NK-92 (cell line): ENCODE measurements around the gene TEX11.
"Not testable (repeated sequence)": the region's sequence is repeated elsewhere in the genome, so short reads cannot be mapped to it uniquely, and the experiment has no call there.

ENCODE experiments used
- DNase-seq: peaks from one replicate; lab custom pipeline; 2025; ENCODE audit not compliant: unreplicated experiment; lab: John Stamatoyannopoulos, UW

Gene TEX11

DNA sequence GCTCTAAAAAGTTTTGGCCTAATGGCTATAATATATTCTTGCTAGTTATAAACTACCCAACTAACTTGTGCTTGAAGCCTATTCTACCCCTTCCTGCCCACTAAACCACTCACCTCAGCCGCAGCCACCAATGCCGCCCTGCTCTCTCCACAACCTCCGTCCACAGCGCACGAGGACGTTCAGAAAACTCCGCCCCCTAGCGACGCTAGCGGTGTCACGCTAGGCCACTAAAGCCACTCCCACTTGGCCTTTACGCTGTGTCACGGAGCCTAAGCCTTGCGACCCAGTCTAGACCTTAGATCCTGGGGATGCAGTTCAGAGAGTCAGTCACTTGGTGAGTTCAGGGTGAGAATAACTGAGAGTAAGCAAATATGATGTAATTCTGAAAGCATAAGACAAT is at the start of gene TEX11:
Gene TEX11, minus strand, starts transcription at position 171 of the 400 bp plus-strand sequence. CDS start 922 bp downstream, outside the sequence.
- no peak for DNase-seq

DNA sequence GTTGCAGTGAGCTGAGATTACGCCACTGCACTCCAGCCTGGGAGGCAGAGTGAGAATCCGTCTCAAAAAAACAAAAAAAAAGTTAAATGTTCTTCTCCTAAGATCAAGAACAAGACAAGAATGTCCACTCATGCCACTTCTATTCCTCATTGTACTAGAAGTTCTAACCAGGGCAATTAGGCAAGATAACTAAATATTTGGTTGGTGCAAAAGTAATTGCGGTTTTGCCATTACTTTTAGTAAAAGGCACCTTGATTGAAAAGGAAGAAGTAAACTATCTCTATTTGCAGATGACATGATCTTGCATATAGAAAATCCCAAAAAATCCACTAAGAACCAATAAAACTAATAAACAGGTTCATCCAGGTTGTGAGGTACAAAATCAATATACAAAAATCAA is 46.4 kb upstream of the TEX11 start:
- no peak for DNase-seq

DNA sequence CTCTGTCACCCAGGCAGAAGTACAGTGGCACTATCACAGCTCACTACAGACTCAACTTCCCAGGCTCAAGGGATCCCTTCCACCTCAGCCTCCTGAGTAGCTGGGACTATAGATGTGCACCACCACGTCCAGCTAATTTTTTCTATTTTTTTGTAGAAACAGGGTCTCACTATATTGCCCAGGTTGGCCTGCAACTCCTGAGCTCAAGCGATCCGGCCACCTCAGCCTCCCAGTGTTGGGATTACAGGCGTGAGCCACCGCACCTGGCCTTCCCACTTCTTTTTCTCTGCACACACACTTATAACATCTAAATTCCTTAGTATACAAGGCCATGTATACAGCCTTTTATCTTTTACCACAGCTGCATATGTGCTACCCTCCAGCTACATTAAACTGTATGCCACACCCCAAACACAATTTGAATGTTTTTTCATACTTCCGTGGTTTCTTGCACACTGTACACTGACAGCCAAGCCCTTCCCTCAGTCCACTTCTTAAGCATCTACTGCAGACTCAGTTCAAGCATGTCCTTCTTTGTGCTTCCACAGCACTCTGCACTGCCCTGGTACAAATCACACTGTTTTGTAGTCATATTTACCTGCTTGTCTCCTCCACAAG is 15.9 kb upstream of the TEX11 start:
- DNase-seq, result no peak

DNA sequence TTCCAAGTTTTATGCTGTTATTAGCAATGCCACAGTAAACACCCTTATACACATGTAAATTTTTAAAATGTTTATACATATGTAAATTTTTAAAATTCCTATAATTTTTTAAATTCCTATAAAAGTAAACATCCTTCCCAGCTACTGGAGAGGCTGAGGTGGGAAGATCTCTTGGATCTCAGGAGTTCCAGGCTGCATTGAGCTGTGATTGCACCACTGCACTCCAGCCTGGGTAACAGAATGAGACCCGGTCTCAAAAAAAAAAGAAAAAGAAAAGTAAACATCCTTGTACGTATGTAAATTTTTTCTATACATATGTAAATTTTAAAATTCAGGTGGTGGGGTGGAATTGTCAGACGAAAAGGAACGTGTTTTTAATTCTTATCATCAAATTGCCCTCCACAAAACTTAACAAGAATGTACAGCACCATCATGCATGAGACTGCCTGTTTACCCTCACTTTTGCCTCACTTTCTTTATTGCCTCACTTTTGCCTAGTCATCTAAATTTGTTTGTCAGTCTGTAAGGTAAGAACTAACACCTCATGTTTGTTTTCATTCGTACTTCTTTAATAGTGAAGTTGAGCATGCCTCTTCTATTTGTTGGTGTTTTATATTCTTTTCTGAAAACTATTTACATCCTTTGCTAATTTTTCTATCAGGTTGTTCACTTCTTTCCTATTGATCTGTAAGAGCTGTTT is 14.4 kb upstream of the TEX11 start:
- DNase-seq, result no peak

DNA sequence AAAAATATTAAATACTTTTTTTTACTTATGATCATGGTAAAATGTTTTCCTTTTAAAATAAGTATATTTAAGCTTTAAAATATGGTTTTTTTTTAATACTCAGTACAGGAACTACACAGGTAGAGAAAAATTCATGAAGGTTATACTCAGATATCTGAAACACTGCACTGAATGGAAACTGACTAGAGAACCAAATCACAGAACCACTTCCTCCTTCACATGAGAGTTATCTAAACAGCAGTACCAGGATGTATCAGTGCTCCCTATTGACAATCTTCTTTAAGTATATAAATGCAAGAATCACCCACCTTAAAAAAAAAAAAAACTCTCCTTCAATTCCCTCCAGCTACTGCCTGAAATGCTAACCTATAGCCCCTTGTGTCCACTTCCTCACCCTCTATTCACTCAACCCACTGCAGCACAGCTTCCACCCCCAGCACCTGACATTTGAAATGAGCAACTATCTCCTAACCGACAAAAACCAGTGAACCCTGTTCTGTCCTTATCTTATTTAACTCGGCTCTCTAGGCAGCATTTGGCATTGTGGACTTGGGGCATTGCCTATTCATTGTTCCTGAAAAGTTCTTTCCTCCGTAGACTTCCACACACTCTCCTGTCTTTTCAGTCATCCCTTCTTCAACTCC is 13.3 kb upstream of the TEX11 start:
- DNase-seq, result no peak

DNA sequence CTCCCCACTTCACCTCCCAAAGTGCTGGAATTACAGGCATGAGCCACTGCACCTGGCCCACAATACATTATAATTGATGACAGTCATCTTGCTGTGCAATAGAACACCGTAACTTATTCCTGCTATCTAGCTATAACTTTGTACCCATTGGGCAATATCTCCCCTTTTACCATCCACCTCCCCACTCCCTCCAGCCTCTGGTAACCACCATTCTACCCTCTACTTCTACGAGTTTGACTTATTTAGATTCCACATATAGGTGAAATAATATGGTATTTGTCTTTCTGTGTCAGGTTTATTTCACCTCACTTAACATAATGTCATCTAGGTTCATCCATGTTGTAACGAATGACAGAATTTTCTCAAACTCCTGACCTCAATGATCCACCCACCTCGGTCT is 8.2 kb upstream of the TEX11 start:
- DNase-seq, result no peak

DNA sequence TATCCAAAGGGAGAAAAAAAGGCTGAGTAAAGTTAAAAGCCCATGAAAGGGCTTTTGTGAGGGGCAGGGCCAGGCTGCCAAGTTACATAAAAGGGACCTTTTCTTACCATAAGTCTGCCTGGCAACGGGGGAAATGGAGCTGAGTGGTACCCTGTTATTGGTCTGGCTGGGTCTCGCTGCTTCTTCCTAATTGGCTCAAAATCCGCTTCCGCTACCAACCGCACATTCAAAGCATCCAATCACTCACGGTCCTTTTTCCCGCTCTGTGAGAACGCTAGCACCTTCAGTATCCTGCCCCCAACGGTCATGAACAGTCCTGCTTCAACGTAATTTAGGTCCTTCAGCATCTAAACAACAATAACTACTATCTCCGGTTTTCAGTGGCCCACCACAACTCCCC is 611 bp downstream of the TEX11 start:
- no peak for DNase-seq

DNA sequence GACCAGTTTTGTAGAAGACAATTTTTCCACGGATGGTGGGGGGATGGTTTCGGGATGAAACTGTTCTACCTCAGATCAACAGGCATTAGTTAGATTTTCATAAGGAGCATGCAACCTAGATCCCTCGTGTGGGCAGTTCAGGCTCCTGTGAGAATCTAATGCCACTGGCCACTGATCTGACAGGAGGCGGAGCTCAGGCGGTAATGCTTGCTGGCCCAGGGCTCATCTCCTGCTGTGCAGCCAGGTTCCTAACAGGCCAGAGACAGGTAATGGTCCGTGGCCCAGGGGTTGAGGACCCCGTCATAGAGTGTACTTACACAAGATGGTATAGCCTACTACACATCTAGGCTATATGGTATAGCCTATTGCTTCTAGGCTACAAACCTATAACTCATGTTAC is 7.0 kb downstream of the TEX11 start:
- DNase-seq, result no peak

DNA sequence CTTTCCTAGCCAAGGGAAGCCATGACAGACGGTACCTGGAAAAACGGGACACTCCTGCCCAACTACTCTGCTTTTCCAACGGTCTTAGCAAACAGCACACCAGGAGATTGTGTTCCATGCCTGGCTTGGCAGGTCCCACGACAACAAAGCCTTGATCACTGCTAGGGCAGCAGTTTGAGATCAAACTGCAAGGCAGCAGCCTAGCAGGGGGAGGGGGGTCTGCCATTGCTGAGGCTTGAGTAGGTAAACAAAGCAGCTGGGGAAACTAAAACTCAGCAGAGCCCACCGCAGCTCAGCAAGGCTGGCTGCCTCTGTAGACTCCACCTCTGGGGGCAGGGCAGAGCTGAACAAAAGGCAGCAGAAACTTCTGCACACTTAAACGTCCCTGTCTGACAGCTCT is 18.1 kb downstream of the TEX11 start:
- DNase-seq, result not testable (repeated sequence)

DNA sequence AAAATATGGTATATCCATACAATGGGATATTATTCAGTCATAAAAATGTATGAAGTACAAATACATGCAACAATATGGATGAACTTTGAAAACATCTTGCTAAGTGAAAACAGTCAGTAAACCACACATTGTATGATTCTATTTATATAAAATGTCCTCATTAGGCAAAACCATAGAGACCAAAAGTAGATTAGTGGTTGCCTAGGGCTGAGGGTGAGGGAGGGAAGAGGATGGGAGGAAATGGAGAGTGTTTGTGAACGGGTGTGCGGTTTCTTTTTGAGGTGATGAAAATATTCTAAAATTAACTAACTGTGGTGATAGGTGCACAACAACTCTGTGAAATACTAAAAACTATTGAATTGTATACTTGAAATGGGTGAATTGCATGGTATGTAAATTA is 29.6 kb downstream of the TEX11 start:
- DNase-seq, result no peak

DNA sequence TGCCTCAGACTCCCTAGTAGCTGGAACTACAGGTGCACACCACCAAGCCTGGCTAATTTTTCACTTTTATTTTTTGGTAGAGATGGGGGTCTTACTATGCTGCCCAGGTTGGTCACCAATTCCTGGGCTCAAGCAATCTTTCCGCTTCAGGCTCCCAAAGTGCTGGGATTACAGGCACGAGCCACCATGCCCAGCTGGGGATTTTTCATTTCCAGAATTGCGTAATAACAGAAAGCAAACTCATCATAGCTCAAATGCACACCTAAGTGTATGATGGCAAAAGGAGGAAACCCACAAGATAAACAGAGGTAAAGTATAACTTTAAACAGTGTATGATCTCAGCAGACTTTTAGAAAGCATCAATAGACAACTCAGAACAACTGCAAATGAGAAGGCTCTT is 56.2 kb downstream of the TEX11 start:
- no peak for DNase-seq

DNA sequence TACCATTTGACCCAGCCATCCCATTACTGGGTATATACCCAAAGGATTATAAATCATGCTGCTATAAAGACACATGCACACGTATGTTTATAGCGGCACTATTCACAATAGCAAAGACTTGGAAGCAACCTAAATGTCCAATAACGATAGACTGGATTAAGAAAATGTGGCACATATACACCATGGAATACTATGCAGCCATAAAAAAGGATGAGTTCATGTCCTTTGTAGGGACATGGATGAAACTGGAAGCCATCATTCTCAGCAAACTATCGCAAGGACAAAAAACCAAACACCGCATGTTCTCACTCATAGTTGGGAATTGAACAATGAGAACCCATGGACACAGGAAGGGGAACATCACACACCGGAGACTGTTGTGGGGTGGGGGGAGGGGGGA is 64.4 kb downstream of the TEX11 start:
- not testable (repeated sequence) for DNase-seq

DNA sequence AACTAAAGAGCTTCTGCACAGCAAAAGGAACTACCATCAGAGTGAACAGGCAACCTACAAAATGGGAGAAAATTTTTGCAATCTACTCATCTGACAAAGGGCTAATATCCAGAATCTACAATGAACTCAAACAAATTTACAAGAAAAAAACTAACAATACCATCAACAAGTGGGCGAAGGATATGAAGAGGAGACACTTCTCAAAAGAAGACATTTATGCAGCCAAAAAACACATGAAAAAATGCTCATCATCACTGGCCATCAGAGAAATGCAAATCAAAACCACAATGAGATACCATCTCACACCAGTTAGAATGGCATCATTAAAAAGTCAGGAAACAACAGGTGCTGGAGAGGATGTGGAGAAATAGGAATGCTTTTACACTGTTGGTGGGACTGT is 64.9 kb downstream of the TEX11 start:
- DNase-seq, result not testable (repeated sequence)

DNA sequence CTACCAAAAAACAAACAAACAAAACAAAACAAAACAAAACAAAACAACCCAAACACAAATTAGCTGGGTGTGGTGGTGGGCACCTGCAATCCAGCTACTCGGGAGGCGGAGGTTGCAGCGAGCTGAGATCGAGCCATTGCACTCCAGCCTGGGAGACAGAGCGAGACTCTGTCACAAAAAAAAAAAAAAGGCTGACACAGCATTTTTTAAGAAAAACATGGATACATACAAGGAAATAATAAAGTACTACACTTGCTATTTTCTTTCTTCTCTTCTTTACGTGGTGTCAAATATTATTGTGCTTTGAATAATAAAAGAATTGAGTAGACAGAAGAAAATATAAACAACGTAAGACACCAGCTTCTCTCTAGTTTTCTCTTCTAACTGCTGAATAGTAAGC is 73.9 kb downstream of the TEX11 start:
- DNase-seq, result no peak

DNA sequence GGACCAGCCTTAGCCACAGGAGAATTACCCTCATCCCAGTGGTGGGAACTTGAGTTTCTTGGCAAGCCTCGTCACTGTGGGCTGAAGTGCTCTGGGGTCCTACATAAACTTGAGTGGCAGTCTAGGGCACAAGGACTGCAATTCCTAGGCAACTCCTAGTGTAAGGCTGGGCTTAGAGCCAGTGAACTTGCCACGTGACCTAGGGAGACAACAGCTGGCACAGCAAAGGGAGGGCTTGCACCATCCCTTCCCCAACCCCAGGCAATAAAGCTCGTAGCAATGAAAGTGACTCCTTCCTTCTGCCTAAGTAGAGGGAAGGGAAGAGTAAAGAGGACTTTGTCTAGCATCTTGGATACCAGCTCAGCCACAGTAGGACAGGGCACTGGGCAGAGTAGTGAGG is 81.8 kb downstream of the TEX11 start:
- DNase-seq, result no peak

DNA sequence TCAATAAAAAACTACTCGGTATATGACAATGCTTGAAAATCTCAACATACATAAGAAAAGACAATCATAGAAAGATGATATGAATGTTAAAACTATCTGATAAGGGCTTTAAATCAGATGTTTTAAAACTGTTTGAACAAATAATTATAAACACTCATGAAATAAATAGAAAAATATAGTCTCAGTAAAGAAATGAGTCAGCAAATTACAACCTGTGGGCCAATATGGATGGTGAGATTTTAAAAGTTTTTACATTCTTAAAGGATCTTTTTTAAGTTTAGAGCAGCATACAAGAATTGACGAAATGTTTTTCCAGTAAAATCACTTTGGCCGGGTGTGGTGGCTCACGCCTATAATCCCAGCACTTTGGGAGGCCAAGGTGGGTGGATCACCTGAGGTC is 83.1 kb downstream of the TEX11 start:
- DNase-seq, result no peak

DNA sequence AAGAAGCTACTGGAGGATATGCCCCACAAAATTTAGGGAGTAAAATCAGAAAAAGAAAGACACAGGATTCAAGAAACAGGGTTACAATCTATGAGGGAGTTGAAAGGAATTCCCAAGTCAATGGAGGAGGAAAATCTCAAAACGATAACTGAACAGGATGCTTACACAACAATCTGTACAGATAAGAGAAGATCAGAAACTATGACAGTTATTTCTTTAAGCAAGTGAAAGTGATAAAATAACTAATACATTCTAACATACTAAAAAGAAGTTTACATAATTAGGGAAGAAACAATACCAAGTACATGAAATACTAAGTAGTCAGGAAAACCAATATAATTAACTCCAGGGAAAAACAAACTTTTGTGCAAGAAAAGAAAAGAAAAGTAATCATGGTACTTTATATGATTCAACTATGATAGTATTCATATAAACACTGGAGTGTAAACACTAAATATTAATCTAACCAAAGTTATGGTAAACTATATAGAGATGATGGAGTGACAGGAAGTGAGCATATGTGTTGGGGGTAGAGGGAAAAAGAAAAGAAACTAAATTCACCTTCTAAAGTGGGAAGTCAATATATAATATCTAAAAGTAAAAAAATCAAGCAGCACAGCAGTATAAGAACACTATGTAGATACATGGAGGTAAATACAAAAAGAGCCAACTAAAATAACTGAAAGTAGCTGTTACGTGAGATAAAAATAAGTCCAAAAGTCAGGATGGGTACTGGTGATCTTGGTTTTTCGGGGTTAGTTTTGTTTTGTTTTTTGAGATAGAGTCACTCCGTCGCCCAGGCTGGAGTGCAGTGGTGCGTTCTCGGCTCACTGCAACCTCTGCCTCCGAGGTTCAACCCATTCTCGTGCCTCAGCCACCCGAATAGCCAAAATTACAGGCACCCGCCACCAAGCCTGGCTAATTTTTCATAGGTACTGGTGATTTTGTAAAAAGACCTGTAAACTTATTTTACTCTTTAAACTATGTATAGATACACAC is 99.3 kb downstream of the TEX11 start:
- DNase-seq, result no peak

DNA sequence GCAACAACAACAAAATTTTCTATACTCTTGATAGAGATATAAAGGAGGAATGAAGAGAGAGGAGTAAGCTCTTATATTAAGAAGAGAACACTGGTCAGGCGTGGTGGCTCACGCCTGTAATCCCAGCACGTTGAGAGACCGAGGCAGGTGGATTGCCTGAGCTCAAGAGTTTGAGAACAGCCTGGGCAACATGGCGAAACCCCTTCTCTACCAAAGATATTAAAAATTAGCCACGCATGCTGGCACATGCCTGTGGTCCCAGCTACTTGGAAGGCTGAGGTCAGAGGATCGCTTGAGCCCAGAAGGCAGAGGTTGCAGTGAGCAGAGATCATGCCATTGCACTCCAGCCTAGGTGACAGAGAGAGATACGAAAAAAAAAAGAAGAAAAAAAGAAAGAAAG is 102.4 kb downstream of the TEX11 start:
- DNase-seq, result no peak

DNA sequence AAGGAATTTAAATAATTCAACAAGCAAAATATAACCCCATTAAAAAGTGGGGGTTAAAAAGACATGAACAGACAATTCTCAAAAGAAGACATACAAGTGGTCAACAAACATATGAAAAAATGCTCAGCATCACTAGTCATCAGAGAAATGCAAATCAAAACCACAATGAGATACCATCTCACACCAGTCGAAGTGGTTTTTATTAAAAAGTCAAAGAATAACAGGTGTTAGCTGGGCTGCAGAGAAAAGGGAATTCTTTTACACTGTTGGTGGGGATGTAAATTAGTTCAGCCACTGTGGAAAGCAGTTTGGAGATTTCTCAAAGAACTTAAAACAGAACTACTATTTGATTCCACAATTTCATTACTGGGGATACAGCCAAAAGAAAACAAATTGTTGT is 111.8 kb downstream of the TEX11 start:
- not testable (repeated sequence) for DNase-seq

DNA sequence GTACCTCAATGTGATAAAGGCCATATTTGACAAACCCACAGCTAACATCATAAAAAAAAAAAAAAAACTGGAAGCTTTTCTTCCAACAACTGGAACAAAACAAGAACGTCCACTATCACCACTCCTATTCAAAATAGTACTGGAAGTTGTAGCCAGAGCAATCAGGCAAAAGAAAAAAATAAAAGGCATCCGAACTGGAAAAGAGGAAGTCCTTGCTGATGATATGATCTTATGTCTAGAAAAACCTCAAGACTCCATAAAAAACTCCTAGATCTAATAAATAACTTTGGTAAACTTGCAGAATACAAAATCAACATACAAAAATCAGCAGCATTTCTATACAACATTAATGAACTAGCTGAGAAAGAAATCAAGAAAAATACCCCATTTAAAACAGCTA is 134.3 kb downstream of the TEX11 start:
- DNase-seq, result no peak

DNA sequence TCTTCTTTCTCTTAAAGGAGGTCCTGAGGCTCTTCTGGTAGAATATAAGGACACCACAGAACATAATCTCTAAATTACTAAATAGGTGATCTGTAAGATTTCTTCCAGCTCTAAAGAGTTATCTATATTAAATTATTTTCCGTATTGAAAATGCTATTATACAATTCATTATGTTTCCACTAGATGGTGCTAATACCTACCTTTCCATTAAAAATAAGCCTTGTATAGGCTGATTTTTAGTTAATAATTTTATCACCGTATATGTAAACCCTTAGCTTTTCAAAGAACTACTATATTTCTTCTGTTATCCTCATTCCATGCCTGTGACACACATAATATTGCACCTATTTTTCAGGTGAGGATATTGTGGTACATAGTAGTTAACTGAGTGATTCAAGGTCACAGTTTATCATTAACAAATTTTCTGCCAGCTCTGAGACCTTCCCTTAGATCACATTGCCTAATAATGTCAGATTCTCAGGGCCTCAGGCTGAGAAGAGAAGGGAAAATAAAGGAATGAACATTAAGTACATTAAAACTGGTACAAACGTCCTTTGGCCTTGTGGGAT is 138.8 kb downstream of the TEX11 start:
- DNase-seq, result no peak
